ENCODE data around the gene PTAFR. TPM values are rescaled to one million over a fixed set of nuclear protein-coding genes. Genes with fewer than 3 reads are reported as not detected.

Gene PTAFR
- total RNA-seq, 1 experiment from 2014 or later = 1.3 TPM

DNA sequence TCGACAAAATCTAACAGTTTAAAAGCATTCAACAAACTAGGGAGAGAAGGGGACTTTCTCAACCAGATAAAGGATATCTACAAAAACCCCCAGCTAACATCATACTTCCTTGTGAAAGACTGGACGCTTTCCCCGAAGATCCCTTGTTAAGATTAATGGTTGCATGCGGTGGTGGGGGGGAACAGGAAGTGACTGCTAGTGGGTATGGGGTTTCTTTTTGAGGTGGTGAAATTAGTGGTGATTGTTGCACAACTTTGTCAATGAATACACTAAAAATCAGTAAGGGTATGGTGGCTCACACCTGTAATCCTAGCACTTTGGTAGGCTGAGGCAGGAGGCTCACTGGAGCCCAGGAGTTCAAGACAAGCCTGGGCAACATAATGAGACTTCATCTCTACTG is 61.2 kb downstream of the PTAFR start:
- RAD21 ChIA-PET (ENCODE audit: low non-redundant PET in 1 of 2, low total read pairs in 2 of 2, uncharacterized antibody in 2 of 2, unreplicated experiment in 2 of 2) = no interaction called here
- H4K20me1 ChIP-seq (ENCODE audit: insufficient read depth) = no peaks in the 10 kb centered on the region
- H3K27me3 ChIP-seq (ENCODE audit: insufficient read depth, low read length) = no peaks in the 10 kb centered on the region
- CTCF ChIA-PET = no interaction called here
- H3K36me3 ChIP-seq (ENCODE audit: control insufficient read depth in 1 of 2, insufficient read depth in 2 of 2, low read length in 2 of 2) = no peaks in the 10 kb centered on the region
- no peak overlapping the region for H2AFZ ChIP-seq (ENCODE audit: low read depth, low read length, poor library complexity, severe bottlenecking)
- ATAC-seq = no peak
- TF ChIP-seq RAD21 (IDR thresholded peaks at IDR 0.05; ENCODE audit: low read depth) = no peak
- TF ChIP-seq YY1 (IDR thresholded peaks at IDR 0.05; ENCODE audit: extremely low read depth, insufficient replicate concordance, low read depth, low read length) = no peak
- no peak for TF ChIP-seq TCF7L2 (IDR thresholded peaks at IDR 0.05; ENCODE audit: borderline replicate concordance, extremely low read depth, insufficient read depth, insufficient read length)
- TF ChIP-seq CEBPB (IDR thresholded peaks at IDR 0.05; ENCODE audit: low read depth) = no peak
- no peak for TF ChIP-seq JUND (IDR thresholded peaks at IDR 0.05)
- TF ChIP-seq CBX3 (IDR thresholded peaks at IDR 0.05; ENCODE audit: low read depth) = no peak
- TF ChIP-seq POLR2AphosphoS5 (IDR thresholded peaks at IDR 0.05; ENCODE audit: low read depth, low read length) = no peak
- TF ChIP-seq CTCF (IDR thresholded peaks at IDR 0.05 in 2 of 3, conservative IDR thresholded peaks at IDR 0.05 in 1 of 3; ENCODE audit: borderline replicate concordance in 1 of 3, insufficient read depth in 1 of 3, low read depth in 2 of 3, low read length in 2 of 3) = no peak
- TF ChIP-seq SIN3A (IDR thresholded peaks at IDR 0.05; ENCODE audit: low read depth) = no peak
- no peak for TF ChIP-seq ATF3 (IDR thresholded peaks at IDR 0.05)
- TF ChIP-seq, protein P1, sequence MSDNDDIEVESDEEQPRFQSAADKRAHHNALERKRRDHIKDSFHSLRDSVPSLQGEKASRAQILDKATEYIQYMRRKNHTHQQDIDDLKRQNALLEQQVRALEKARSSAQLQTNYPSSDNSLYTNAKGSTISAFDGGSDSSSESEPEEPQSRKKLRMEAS (IDR thresholded peaks at IDR 0.05) = no peak
- TF ChIP-seq ELF1 (IDR thresholded peaks at IDR 0.05; ENCODE audit: borderline replicate concordance, low read depth) = no peak
- no peak for TF ChIP-seq SRF (IDR thresholded peaks at IDR 0.05; ENCODE audit: low read depth)
- no TSS peak for BruUV-seq (replicated peaks)
- DNase-seq (ENCODE audit: low read depth, low spot score) = no peak
- POLR2A ChIA-PET = no interaction called here
- H3K4me2 ChIP-seq (ENCODE audit: low read length) = no peak overlapping the region
- no peaks in the 10 kb centered on the region for H3K9me3 ChIP-seq (ENCODE audit: control insufficient read depth in 1 of 2, insufficient read depth in 1 of 2, low read depth in 1 of 2, low read length in 2 of 2)
- H3K9ac ChIP-seq (ENCODE audit: low read length) = no peak overlapping the region
- intact Hi-C loops (cut with micrococcal nuclease) = no loop called here
- no peaks in the 10 kb centered on the region for H3K79me2 ChIP-seq (ENCODE audit: insufficient read depth, low read length)
- H3K4me1 ChIP-seq (ENCODE audit: control insufficient read depth in 1 of 2, insufficient read depth in 2 of 2, low read length in 2 of 2) = peaks cover 0 to 11% of the 10 kb centered on the region in 2 experiments; a peak in 2 of 4 replicates
- H3K4me3 ChIP-seq (replicated peaks in 1 of 2; ENCODE audit: low read depth in 1 of 2, low read length in 2 of 2) = no peak overlapping the region
- H3K27ac ChIP-seq (ENCODE audit: low read depth, low read length) = no peak overlapping the region
- no peaks in the 10 kb centered on the region for H3K9me2 ChIP-seq (ENCODE audit: insufficient read depth)

Measured in HCT116 (cell line).